Muscle of arm (tissue), 12 donors: ENCODE measurements around the gene MRPL22. TPM values are rescaled to one million over a fixed set of nuclear protein-coding genes. Genes with fewer than 3 reads are reported as not detected.
"Not testable (repeated sequence)": the region's sequence is repeated elsewhere in the genome, so short reads cannot be mapped to it uniquely, and the experiment has no call there.

Experiments used
- DNase-seq: peaks from one replicate; pipeline ENCODE4 v3.0.0-alpha.2; 2013
- polyA plus RNA-seq, 12 donors: library from polyadenylated mRNA; unstranded; fragments of 120-200 nt; gene quantifications; one replicate each; pipeline ENCODE4 v1.2.1, GENCODE V29; 2013; ENCODE audit not compliant: insufficient read length in 12 of 12

MRPL22 gene
- polyA plus RNA-seq, 12 donors = 28.2 to 40.4 (median 34.7) TPM; not detected in 1

GRCh38 chr5:154937186-154937717, 3.6 kb upstream of the MRPL22 start:
- no peak for DNase-seq

DNA sequence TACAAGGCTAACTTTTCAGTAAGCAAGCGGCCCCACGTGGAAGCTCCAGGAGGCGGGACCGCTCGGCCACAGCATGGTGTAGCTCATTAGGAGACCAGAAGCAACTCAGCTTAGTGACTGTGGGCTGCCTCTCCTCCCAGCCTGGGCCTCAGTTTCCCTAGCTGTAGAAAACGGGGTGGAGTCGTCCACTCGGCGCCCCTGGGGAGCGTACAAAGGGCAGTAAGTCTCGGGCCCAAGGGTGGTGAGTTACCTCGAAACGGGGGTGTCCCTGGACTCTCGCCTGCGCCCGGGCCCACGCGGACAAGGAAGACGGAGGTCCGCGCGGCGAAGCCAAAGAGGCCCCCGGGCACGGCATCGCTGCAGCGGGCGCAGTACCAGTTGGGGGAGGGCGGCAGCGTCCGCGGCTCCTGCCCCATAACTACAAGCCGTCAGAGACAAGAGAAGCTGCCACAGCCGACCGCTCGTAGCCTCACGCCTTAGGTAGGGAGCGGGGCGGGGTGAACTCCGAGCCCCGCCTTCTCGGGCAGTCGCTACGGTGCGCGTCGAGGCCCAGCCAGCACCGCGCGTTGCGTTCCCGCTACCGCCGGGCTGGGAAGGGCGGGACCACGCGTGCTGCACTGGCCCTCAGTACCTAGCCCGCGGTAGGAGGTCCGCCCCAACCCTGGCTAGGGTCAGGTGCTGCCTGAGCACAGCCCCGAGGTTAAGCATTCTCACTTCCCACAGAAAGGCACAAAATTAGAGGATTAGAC, 3.0 kb upstream of the MRPL22 start, which contains the start of gene GEMIN5:
Gene GEMIN5, minus strand, starts transcription at position 494 of the 749 bp plus-strand sequence. Its CDS starts 78 bp downstream, at position 416.
- peak; percentile 88 for DNase-seq

GRCh38 chr5:154939387-154939786, 1.5 kb upstream of the MRPL22 start:
- not testable (repeated sequence) for DNase-seq

DNA sequence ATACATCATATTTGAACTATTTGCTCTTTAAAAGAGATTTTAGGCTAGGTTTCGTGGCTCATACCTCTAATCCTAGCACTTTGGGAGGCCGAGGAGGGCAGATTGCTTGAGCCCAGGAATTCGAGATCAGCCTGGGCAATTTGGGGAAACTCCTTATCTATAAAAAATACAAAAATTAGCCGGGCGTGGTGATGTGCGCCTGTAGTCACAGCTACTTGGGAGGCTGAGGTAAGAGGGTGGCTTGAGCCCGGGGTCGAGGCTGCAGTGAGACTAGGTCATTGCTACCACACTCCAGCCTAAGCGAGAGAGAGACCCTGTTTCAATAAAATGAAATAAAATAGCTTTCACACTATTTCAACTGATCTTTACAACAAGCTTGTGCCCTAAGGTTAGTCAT, 500 bp upstream of the MRPL22 start:
- no peak for DNase-seq

GRCh38 chr5:154943527-154943926, 2.7 kb downstream of the MRPL22 start:
- no peak for DNase-seq

GRCh38 chr5:154944716-154945115, 3.8 kb downstream of the MRPL22 start:
- DNase-seq = no peak

- DNase-seq = no peak
Measured at GRCh38 chr5:154945695-154946301, 4.9 kb downstream of the MRPL22 start.

- no peak for DNase-seq
Measured at GRCh38 chr5:154947778-154948177, 6.9 kb downstream of the MRPL22 start.

DNA sequence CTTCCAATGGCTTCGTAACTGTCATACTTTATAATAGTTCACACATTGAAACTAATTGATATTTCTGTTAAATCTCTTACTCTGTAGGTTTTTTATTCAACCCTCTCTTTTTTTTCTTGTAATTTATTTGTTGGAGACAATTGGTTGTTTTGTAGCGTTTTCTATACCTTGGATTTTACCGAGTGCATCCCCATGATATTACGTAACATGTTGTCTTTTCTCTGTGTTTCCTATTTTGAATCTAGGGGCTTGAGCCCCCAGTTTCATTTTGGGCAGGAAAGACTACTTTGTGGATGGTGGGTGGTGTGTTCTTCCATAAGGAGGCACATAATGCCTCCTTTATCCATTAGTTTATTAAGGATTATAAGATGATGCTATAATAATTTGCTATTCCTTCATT, 7.4 kb downstream of the MRPL22 start:
- DNase-seq = no peak

- DNase-seq = no peak
Measured at GRCh38 chr5:154949781-154950180, 8.9 kb downstream of the MRPL22 start.

GRCh38 chr5:154956712-154957111, 15.8 kb downstream of the MRPL22 start:
- no peak for DNase-seq

GRCh38 chr5:154962494-154962893, 21.6 kb downstream of the MRPL22 start:
- no peak for DNase-seq

DNA sequence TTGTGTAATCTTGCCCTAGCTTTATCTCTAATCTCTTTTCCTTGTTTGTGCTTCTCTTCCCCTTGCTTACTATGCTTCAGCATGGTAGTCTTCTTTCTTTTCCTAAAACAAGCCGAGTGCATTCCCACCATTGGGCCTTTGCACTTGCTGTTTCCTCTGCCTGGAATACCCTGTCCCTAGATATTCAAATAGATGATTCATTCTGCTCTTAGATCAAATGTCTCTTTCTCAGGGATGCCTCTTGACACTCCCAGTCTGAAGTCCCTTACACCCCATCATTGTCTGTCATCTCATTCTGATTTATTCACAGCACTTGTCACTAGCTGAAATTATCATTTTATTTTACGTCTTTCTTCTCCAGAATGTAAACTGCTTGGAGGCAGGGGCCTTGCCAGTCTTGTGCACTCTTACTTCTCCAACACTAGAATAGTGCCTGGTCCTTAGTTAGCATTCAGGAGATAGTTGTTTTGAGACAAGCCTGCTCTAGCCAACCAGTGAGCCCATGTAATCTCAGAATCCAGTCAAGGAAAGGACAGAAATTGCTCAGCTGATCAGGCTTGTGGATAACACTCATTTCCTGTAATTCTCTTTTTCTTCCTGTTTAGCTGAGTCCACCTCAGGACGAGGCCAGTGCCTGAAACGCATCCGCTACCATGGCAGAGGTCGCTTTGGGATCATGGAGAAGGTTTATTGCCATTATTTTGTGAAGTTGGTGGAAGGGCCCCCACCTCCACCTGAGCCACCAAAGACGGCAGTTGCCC, 25.4 kb downstream of the MRPL22 start:
- no peak for DNase-seq

DNA sequence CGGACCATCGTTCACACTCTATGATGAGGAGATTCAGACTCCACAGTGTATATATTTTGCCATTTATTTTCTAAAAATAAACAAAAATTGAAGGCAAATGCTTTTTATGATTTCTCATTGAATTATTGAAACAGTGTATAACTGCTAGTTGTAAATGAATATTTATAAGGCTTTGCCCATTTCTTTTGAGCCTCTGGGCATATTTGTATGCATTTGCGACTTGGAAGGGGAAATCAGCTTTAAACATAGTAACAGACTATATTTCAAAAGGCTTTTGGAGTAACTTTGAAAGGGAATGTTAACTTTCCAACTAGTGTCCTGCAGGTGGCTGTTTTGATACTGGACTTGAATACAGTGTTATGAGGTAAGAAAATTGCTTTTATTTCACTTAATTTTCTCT, 26.0 kb downstream of the MRPL22 start:
- no peak for DNase-seq

DNA sequence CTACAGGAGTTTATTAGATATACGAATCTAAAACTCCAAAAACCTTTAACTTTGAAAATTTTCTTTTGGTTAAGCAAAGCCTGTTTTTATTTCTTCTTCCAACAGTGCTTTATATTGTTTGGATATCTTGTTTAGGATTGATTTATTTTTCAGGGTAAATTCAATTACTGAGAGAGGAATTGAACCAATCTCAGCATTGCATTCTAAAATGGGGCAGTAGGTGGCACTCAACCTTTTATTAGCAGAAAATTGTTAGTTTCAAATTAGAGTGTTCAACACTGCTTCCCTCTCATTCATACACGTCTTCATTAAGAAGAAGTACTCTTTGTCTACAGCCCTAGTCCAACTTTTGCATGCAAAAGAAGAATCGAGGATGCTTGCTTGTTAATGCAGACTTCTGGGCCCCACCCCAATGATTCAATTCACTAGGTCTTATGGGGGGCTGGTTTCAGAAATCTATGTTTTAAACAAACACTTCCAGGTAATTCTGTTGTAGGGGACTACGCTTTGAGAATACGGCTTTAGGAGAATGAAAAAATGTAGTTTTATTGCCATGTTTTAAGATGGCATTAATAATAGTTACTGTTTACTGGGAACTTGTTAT, 26.6 kb downstream of the MRPL22 start:
- DNase-seq = no peak

DNA sequence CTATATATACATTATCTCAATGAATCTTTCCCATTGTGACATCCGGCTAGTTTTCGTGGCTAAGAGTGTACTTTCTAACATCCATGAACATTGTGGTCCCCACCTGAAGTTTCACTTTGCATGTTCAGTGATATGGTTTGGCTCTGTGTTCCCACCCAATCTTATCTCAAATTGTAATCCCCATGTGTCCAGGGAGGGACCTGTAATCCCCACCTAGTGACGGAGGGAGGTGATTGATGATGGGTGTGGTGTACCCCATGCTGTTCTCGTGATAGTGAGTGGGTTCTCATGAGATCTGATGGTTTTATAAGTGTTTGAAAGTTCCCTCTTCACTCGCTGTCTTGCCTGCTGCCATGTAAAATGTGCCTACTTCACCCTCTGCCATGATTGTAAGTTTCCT, 28.1 kb downstream of the MRPL22 start:
- DNase-seq = no peak

- DNase-seq = no peak
Measured at GRCh38 chr5:154970759-154971158, 29.9 kb downstream of the MRPL22 start.

DNA sequence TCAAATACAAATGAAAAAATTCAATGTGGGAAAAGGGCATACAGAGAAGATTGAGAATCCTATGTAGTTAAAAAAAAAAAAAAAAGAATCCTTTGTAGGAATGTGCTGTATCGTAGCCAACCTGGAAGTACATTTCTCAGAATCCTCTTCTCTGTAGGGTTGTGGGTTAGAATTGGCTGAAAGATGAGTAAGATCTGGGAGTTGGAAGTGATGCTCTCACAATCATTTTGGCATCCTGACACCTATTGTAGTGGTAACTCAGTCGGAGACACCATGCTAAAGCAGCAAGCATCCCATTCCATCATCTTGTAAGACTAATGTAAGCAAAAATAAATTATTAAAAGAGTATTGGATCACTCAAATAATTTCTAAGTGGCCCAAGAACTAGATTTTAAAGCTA, 30.6 kb downstream of the MRPL22 start:
- DNase-seq = no peak

- DNase-seq = peak; percentile 18
Measured at GRCh38 chr5:154972476-154973080, 31.7 kb downstream of the MRPL22 start.

DNA sequence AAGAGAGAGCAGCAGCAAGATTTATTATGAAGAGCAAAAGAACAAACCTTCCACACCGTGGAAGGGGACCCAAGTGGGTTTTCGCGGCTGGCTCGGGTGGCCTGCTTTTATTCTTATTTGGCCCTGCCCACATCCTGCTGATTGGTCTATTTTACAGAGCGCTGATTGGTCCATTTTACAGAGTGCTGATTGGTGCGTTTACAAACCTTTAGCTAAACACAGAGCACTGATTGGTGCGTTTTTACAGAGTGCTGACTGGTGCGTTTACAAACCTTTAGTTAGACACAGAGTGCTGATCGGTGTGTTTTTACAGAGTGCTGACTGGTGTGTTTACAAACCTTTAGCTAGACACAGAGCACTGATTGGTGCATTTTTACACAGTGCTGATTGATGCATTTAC, 35.2 kb downstream of the MRPL22 start:
- DNase-seq = not testable (repeated sequence)

- DNase-seq = no peak
Measured at GRCh38 chr5:154977409-154977808, 36.5 kb downstream of the MRPL22 start.

- DNase-seq = not testable (repeated sequence)
Measured at GRCh38 chr5:154978294-154978693, 37.4 kb downstream of the MRPL22 start.
